HEK293 (cell line): ENCODE measurements around the gene BAX.

Experiments used
- CTCF ChIA-PET: fragments of 350-600 bp; formaldehyde crosslinking; extraction: SDS; loops from one replicate; lab custom pipeline; 2021; ENCODE audit warnings: antibody characterized with exemption; lab: Yijun Ruan, JAX
- POLR2A ChIA-PET: fragments of 300-600 bp; formaldehyde crosslinking; extraction: SDS; loops from one replicate; lab custom pipeline; 2020; ENCODE audit warnings: antibody characterized with exemption, inconsistent platforms; lab: Yijun Ruan, JAX
- H3K27ac ChIP-seq: fragments of 200-500 bp; sonication (Bioruptor generic); 2 replicates; pipeline ENCODE4 v1.5.1; 2014; ENCODE audit warnings: low read depth, low read length, control low read depth, inconsistent platforms; ENCODE audit errors: extremely low read depth
- H3K36me3 ChIP-seq, 2 experiments: fragments of 200-500 bp in 1 of 2; sonication (Bioruptor generic) in 1 of 2; 1 replicate in 1 of 2; 2 replicates in 1 of 2; pipeline ENCODE4 v1.5.1; 2014 to 2017; ENCODE audit warnings: inconsistent platforms in 2 of 2, low read length in 2 of 2; ENCODE audit not compliant: control insufficient read depth in 2 of 2, insufficient read depth in 1 of 2
- H3K4me1 ChIP-seq: fragments of 200-500 bp; sonication (Bioruptor generic); 2 replicates; pipeline ENCODE4 v1.5.1; 2014; ENCODE audit warnings: mild to moderate bottlenecking, low read length, inconsistent platforms; ENCODE audit not compliant: control insufficient read depth, insufficient read depth
- H3K4me3 ChIP-seq: 2 replicates; pipeline ENCODE4 v1.5.1; 2011; ENCODE audit warnings: low read depth, mild to moderate bottlenecking, control low read depth, low read length, moderate library complexity
- H3K9me3 ChIP-seq: fragments of 200-500 bp; sonication (Bioruptor generic); 2 replicates; pipeline ENCODE4 v1.5.1; 2014; ENCODE audit warnings: low read depth, low read length, inconsistent platforms; ENCODE audit not compliant: control insufficient read depth, insufficient read depth
- BCL11A ChIP-seq: fragments of 450-650 bp; formaldehyde crosslinking; IDR thresholded peaks from 2 replicates; pipeline ENCODE4 v1.5.1; 2016; ENCODE audit warnings: low read depth, missing biosample characterization, missing genetic modification characterization
- GLIS2 ChIP-seq: fragments of 450-650 bp; formaldehyde crosslinking; IDR thresholded peaks from 2 replicates; pipeline ENCODE4 v1.5.1; 2016; ENCODE audit warnings: missing biosample characterization, missing genetic modification characterization
- INSM2 ChIP-seq: fragments of 450-650 bp; formaldehyde crosslinking; IDR thresholded peaks from 2 replicates; pipeline ENCODE4 v1.5.1; 2016; ENCODE audit warnings: missing biosample characterization, missing genetic modification characterization
- PATZ1 ChIP-seq: fragments of 450-650 bp; formaldehyde crosslinking; IDR thresholded peaks from 2 replicates; pipeline ENCODE4 v1.5.1; 2016; ENCODE audit warnings: missing biosample characterization, missing genetic modification characterization
- SCRT2 ChIP-seq: fragments of 450-650 bp; formaldehyde crosslinking; IDR thresholded peaks from 2 replicates; pipeline ENCODE4 v1.5.1; 2016; ENCODE audit warnings: missing biosample characterization, missing genetic modification characterization
- SETDB1 ChIP-seq: IDR thresholded peaks from one replicate; pipeline ENCODE4 v1.6.1; 2017; ENCODE audit warnings: mild to moderate bottlenecking, low read length, moderate library complexity, mixed read lengths; ENCODE audit not compliant: insufficient read length
- SP3 ChIP-seq: fragments of 450-650 bp; formaldehyde crosslinking; IDR thresholded peaks from 2 replicates; pipeline ENCODE4 v1.5.1; 2016; ENCODE audit warnings: missing biosample characterization, missing genetic modification characterization
- ZBTB17 ChIP-seq: fragments of 450-650 bp; formaldehyde crosslinking; IDR thresholded peaks from 2 replicates; pipeline ENCODE4 v1.5.1; 2016; ENCODE audit warnings: missing biosample characterization, missing genetic modification characterization
- ZFP3 ChIP-seq: fragments of 450-650 bp; formaldehyde crosslinking; IDR thresholded peaks from 2 replicates; pipeline ENCODE4 v1.5.1; 2016; ENCODE audit warnings: low read depth, missing biosample characterization, missing genetic modification characterization
- ZNF2 ChIP-seq: fragments of 450-650 bp; formaldehyde crosslinking; IDR thresholded peaks from 2 replicates; pipeline ENCODE4 v1.5.1; 2016; ENCODE audit warnings: missing biosample characterization, missing genetic modification characterization
- ZNF624 ChIP-seq: fragments of 450-650 bp; formaldehyde crosslinking; IDR thresholded peaks from 2 replicates; pipeline ENCODE4 v1.5.1; 2017; ENCODE audit warnings: missing biosample characterization, missing genetic modification characterization
- ZNF670 ChIP-seq: fragments of 450-650 bp; formaldehyde crosslinking; IDR thresholded peaks from 2 replicates; pipeline ENCODE4 v1.5.1; 2016; ENCODE audit warnings: missing biosample characterization, missing genetic modification characterization, low read depth
- ZNF692 ChIP-seq: fragments of 450-650 bp; formaldehyde crosslinking; IDR thresholded peaks from 2 replicates; pipeline ENCODE4 v1.5.1; 2016; ENCODE audit warnings: missing biosample characterization, missing genetic modification characterization
- ZNF76 ChIP-seq: fragments of 450-650 bp; formaldehyde crosslinking; IDR thresholded peaks from 2 replicates; pipeline ENCODE4; 2016; ENCODE audit warnings: low read depth, missing biosample characterization, missing genetic modification characterization, borderline replicate concordance
- ZNF768 ChIP-seq: fragments of 450-650 bp; formaldehyde crosslinking; IDR thresholded peaks from 2 replicates; pipeline ENCODE4 v1.5.1; 2018; ENCODE audit warnings: missing biosample characterization, mild to moderate bottlenecking, missing genetic modification characterization
- TF ChIP-seq, protein P1 (sequence below): fragments of 450-650 bp; formaldehyde crosslinking; IDR thresholded peaks from 2 replicates; pipeline ENCODE4 v1.5.1; 2016; ENCODE audit warnings: missing biosample characterization, missing genetic modification characterization, borderline replicate concordance
- TF ChIP-seq, protein P2 (sequence below): fragments of 450-650 bp; formaldehyde crosslinking; conservative IDR thresholded peaks from 2 replicates; pipeline ENCODE4 v1.5.1; 2016; ENCODE audit warnings: low read depth, missing biosample characterization, missing genetic modification characterization
- TF ChIP-seq, protein P3 (sequence below): fragments of 450-650 bp; formaldehyde crosslinking; IDR thresholded peaks from 2 replicates; pipeline ENCODE4 v1.5.1; 2017; ENCODE audit warnings: missing biosample characterization, missing genetic modification characterization

The BAX gene

DNA sequence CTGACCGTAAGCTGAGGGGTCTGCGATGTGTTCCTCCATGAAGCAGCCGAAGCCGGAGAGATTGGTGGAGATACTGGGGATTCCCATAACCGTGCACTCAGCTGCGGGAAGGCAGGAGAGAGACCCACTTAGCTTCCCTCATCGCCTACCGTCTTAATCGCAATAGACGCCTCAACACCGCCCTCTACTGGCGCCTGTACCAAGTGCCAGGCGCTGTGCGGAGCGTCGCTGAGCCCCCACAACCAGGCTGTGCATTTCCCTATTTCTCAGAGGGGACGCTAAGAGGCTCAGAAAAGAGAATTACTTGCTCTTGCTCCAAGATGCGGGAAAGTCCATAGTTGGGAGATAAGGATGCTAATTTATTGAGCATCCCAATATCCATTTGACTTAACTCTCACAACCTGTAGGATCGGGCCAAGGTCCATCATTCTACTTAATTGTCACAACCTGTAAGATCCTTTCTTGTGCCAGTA is 16.3 kb downstream of the BAX start (continued):
- TF ChIP-seq ZNF692 (peak; percentile 32; the same call in 1 of the 2 replicates), ZNF768 (tag by site-specific recombination) (peak; percentile 85), PATZ1 (tag by site-specific recombination) (peak; percentile 61)
- TF ChIP-seq, protein P1, sequence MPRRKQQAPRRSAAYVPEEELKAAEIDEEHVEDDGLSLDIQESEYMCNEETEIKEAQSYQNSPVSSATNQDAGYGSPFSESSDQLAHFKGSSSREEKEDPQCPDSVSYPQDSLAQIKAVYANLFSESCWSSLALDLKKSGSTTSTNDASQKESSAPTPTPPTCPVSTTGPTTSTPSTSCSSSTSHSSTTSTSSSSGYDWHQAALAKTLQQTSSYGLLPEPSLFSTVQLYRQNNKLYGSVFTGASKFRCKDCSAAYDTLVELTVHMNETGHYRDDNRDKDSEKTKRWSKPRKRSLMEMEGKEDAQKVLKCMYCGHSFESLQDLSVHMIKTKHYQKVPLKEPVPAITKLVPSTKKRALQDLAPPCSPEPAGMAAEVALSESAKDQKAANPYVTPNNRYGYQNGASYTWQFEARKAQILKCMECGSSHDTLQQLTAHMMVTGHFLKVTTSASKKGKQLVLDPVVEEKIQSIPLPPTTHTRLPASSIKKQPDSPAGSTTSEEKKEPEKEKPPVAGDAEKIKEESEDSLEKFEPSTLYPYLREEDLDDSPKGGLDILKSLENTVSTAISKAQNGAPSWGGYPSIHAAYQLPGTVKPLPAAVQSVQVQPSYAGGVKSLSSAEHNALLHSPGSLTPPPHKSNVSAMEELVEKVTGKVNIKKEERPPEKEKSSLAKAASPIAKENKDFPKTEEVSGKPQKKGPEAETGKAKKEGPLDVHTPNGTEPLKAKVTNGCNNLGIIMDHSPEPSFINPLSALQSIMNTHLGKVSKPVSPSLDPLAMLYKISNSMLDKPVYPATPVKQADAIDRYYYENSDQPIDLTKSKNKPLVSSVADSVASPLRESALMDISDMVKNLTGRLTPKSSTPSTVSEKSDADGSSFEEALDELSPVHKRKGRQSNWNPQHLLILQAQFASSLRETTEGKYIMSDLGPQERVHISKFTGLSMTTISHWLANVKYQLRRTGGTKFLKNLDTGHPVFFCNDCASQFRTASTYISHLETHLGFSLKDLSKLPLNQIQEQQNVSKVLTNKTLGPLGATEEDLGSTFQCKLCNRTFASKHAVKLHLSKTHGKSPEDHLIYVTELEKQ = no peak

DNA sequence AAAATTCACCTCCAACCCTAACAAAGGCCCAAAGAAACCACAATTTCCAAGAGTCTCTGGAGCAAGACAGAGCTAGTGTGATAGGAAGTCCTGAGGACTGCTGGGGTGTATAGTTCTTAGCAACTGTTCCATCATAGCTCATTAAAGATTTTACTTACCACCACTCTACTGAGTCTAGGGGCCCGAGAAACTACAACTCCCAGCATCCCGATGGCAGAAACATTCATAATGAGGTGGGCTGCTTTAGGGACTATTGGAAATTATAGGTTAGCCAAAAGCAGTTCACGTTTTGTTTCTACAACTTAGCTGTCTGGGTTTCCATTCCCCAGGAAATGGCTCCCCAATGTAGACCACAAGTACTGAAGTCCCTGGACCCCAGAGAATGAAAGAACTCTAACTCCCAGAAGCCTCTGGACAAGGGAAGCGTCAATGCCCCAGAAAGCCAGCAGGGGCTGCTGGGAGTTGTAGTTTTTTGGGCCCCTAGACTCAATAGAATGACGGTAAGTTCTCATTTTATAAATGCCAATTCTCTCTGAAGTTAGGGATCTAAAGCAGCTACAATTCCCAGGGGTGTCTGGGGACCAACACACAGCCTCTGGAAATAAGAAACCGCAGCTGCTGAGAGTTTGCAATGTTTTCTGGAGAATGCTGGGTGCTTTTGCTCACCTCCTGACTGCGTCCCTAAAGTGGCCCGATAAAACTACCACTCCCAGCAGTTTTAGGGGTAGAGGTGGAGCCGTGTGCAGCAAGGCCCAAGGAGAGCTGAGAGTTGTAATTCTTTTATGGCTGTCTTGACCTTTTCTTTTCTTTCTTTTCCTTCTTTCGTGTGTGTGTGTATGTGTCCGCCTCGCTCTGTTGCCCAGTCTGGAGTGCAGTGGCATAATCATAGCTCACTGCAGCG is 21.5 kb downstream of the BAX start:
- no peak overlapping the region for H3K4me3 ChIP-seq
- H3K27ac ChIP-seq = no peak overlapping the region
- peaks cover 43% of the 10 kb centered on the region in 2 experiments; a peak in 2 of 3 replicates for H3K36me3 ChIP-seq
- ChIA-PET POLR2A (interaction anchor here (0.6 to 4.2 kb wide), 9 partner anchors 10 to 170 kb away, joined by 3 to 34 read pairs (median 4); partner anchors contain the start of genes FTL, GYS1, PPP1R15A and RUVBL2), CTCF (interaction anchor here (0.6 to 6.3 kb wide), 11 partner anchors 11 to 656 kb away, joined by 3 to 79 read pairs (median 6); partner anchors contain the start of genes FTL, GYS1 and RUVBL2)
- H3K4me1 ChIP-seq = no peaks in the 10 kb centered on the region
- H3K9me3 ChIP-seq = no peaks in the 10 kb centered on the region
- TF ChIP-seq ZFP3 (tag by site-specific recombination) = no peak
- TF ChIP-seq SCRT2 = no peak
- TF ChIP-seq ZNF670 (tag by site-specific recombination) = no peak
- TF ChIP-seq INSM2 (tag by site-specific recombination) = no peak
- TF ChIP-seq GLIS2 (tag by site-specific recombination) = no peak
- TF ChIP-seq, protein P2, sequence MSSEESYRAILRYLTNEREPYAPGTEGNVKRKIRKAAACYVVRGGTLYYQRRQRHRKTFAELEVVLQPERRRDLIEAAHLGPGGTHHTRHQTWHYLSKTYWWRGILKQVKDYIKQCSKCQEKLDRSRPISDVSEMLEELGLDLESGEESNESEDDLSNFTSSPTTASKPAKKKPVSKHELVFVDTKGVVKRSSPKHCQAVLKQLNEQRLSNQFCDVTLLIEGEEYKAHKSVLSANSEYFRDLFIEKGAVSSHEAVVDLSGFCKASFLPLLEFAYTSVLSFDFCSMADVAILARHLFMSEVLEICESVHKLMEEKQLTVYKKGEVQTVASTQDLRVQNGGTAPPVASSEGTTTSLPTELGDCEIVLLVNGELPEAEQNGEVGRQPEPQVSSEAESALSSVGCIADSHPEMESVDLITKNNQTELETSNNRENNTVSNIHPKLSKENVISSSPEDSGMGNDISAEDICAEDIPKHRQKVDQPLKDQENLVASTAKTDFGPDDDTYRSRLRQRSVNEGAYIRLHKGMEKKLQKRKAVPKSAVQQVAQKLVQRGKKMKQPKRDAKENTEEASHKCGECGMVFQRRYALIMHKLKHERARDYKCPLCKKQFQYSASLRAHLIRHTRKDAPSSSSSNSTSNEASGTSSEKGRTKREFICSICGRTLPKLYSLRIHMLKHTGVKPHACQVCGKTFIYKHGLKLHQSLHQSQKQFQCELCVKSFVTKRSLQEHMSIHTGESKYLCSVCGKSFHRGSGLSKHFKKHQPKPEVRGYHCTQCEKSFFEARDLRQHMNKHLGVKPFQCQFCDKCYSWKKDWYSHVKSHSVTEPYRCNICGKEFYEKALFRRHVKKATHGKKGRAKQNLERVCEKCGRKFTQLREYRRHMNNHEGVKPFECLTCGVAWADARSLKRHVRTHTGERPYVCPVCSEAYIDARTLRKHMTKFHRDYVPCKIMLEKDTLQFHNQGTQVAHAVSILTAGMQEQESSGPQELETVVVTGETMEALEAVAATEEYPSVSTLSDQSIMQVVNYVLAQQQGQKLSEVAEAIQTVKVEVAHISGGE (tag by site-specific recombination) = no peak
- TF ChIP-seq ZBTB17 (tag by site-specific recombination) = 0 out of 2 replicates have a peak, but pooled peaks have one; percentile 17
- TF ChIP-seq BCL11A = no peak
- TF ChIP-seq, protein P3, sequence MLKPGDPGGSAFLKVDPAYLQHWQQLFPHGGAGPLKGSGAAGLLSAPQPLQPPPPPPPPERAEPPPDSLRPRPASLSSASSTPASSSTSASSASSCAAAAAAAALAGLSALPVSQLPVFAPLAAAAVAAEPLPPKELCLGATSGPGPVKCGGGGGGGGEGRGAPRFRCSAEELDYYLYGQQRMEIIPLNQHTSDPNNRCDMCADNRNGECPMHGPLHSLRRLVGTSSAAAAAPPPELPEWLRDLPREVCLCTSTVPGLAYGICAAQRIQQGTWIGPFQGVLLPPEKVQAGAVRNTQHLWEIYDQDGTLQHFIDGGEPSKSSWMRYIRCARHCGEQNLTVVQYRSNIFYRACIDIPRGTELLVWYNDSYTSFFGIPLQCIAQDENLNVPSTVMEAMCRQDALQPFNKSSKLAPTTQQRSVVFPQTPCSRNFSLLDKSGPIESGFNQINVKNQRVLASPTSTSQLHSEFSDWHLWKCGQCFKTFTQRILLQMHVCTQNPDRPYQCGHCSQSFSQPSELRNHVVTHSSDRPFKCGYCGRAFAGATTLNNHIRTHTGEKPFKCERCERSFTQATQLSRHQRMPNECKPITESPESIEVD (tag by site-specific recombination) = no peak
- TF ChIP-seq SP3 (tag by site-specific recombination) = 0 out of 2 replicates have a peak, but pooled peaks have one; percentile 47
- no peak for TF ChIP-seq ZNF2 (tag by site-specific recombination)
- TF ChIP-seq ZNF624 = no peak
- no peak for TF ChIP-seq SETDB1
- peak; percentile 93 for TF ChIP-seq ZNF76
